GM21423 (cell line): ENCODE data around the gene RFX7.

Source experiments
- ATAC-seq: cut with Tn5 transposase; IDR thresholded peaks from one replicate; pipeline ENCODE4 v1.9.1; 2021; ENCODE audit warnings: mild to moderate bottlenecking, moderate library complexity; ENCODE audit not compliant: unreplicated experiment

RFX7 gene

GRCh38 chr15:56244811-56245576, 1.3 kb upstream of the RFX7 start:
- ATAC-seq: no peak

- ATAC-seq: peak; percentile 20
Observed at GRCh38 chr15:56244038-56244810, 545 bp upstream of the RFX7 start.

- ATAC-seq: no peak
Observed at GRCh38 chr15:56242576-56243162, 1.0 kb downstream of the RFX7 start.

- ATAC-seq: no peak
Observed at GRCh38 chr15:56241374-56242105, 2.1 kb downstream of the RFX7 start.

GRCh38 chr15:56240390-56240789, 3.3 kb downstream of the RFX7 start:
- ATAC-seq: no peak

- ATAC-seq: no peak
Observed at GRCh38 chr15:56236197-56236596, 7.5 kb downstream of the RFX7 start.

GRCh38 chr15:56234804-56235203, 8.9 kb downstream of the RFX7 start:
- no peak for ATAC-seq

- no peak for ATAC-seq
Observed at GRCh38 chr15:56233549-56233948, 10.1 kb downstream of the RFX7 start.

- ATAC-seq: no peak
Observed at GRCh38 chr15:56232058-56232457, 11.6 kb downstream of the RFX7 start.

- no peak for ATAC-seq
Observed at GRCh38 chr15:56228854-56229253, 14.8 kb downstream of the RFX7 start.

- no peak for ATAC-seq
Observed at GRCh38 chr15:56228352-56228751, 15.3 kb downstream of the RFX7 start.

GRCh38 chr15:56227780-56228179, 15.9 kb downstream of the RFX7 start:
- ATAC-seq: no peak

GRCh38 chr15:56227306-56227705, 16.4 kb downstream of the RFX7 start:
- no peak for ATAC-seq

- no peak for ATAC-seq
Observed at GRCh38 chr15:56225520-56225919, 18.2 kb downstream of the RFX7 start.

GRCh38 chr15:56222302-56222701, 21.4 kb downstream of the RFX7 start:
- ATAC-seq: no peak

- no peak for ATAC-seq
Observed at GRCh38 chr15:56217341-56217740, 26.3 kb downstream of the RFX7 start.

- ATAC-seq: no peak
Observed at GRCh38 chr15:56215769-56216168, 27.9 kb downstream of the RFX7 start.

- no peak for ATAC-seq
Observed at GRCh38 chr15:56211960-56212550, 31.6 kb downstream of the RFX7 start.

- no peak for ATAC-seq
Observed at GRCh38 chr15:56211064-56211463, 32.6 kb downstream of the RFX7 start.

GRCh38 chr15:56208641-56209155, 35.0 kb downstream of the RFX7 start:
- no peak for ATAC-seq

- ATAC-seq: no peak
Observed at GRCh38 chr15:56208185-56208584, 35.5 kb downstream of the RFX7 start.
